ENCODE results near the gene REG3G. TPM values are rescaled to one million over a fixed set of nuclear protein-coding genes. Genes with fewer than 3 reads are reported as not detected.

Gene REG3G
- total RNA-seq, 1 experiment from 2014 or later = 0.20 TPM

GRCh38 chr2:79013629-79014028 lies 11.9 kb upstream of the REG3G start:
- ATAC-seq (no peak), DNase-seq (ENCODE audit: low spot score) (no peak)
- H3K4me3 Mint-ChIP-seq = no peak overlapping the region
- no peak overlapping the region for H3K27ac Mint-ChIP-seq
- no peaks in the 10 kb centered on the region for H3K4me1 Mint-ChIP-seq
- TF ChIP-seq ZNF512 (CRISPR knock-in tag; IDR thresholded peaks at IDR 0.05; ENCODE audit: borderline replicate concordance) (no peak), AR (CRISPR knock-in tag; IDR thresholded peaks at IDR 0.05) (no peak), IRF1 (CRISPR knock-in tag; IDR thresholded peaks at IDR 0.05) (no peak)
- ChIA-PET POLR2A (no interaction called here), CTCF (no interaction called here)
- H3K9me3 Mint-ChIP-seq = 0 out of 2 replicates have a peak, but pooled peaks cover 2% of the 10 kb centered on the region
- H3K27me3 Mint-ChIP-seq (ENCODE audit: low read depth) = no peaks in the 10 kb centered on the region
- no peaks in the 10 kb centered on the region for H3K36me3 Mint-ChIP-seq

GRCh38 chr2:79016342-79016741 lies 9.2 kb upstream of the REG3G start:
- Mint-ChIP-seq H3K36me3 (no peaks in the 10 kb centered on the region), H3K4me1 (peaks cover 4% of the 10 kb centered on the region), H3K9me3 (no peaks in the 10 kb centered on the region), H3K4me3 (no peak overlapping the region), H3K27me3 (ENCODE audit: low read depth) (no peaks in the 10 kb centered on the region), H3K27ac (no peak overlapping the region)
- ATAC-seq = no peak
- ChIA-PET CTCF (interaction anchor here (0.6 to 1.6 kb wide), 2 partner anchors 17 to 25 kb away, joined by 4 to 6 read pairs; no protein-coding TSS in a partner anchor), POLR2A (no interaction called here)
- no peak for DNase-seq (ENCODE audit: low spot score)
- TF ChIP-seq PRDM15 (CRISPR knock-in tag; IDR thresholded peaks at IDR 0.05) (no peak), ERG (CRISPR knock-in tag; IDR thresholded peaks at IDR 0.05) (no peak), FOXJ3 (CRISPR knock-in tag; IDR thresholded peaks at IDR 0.05; ENCODE audit: borderline replicate concordance) (no peak), NFYB (CRISPR knock-in tag; conservative IDR thresholded peaks at IDR 0.05; ENCODE audit: low read depth) (no peak), AR (CRISPR knock-in tag; IDR thresholded peaks at IDR 0.05) (no peak), E2F1 (CRISPR knock-in tag; IDR thresholded peaks at IDR 0.05) (no peak), ZNF671 (CRISPR knock-in tag; IDR thresholded peaks at IDR 0.05) (no peak), ZNF281 (CRISPR knock-in tag; IDR thresholded peaks at IDR 0.05) (no peak), ATF3 (CRISPR knock-in tag; conservative IDR thresholded peaks at IDR 0.05) (no peak), SOX15 (CRISPR knock-in tag; IDR thresholded peaks at IDR 0.05) (no peak), CDX4 (CRISPR knock-in tag; IDR thresholded peaks at IDR 0.05; ENCODE audit: borderline replicate concordance) (no peak), CBFB (CRISPR knock-in tag; IDR thresholded peaks at IDR 0.05; ENCODE audit: low read depth) (no peak)
